ENCODE measurements around the gene ZMIZ1.
"Not testable (repeated sequence)": the region's sequence is repeated elsewhere in the genome, so short reads cannot be mapped to it uniquely, and the experiment has no call there.

The ZMIZ1 gene

DNA sequence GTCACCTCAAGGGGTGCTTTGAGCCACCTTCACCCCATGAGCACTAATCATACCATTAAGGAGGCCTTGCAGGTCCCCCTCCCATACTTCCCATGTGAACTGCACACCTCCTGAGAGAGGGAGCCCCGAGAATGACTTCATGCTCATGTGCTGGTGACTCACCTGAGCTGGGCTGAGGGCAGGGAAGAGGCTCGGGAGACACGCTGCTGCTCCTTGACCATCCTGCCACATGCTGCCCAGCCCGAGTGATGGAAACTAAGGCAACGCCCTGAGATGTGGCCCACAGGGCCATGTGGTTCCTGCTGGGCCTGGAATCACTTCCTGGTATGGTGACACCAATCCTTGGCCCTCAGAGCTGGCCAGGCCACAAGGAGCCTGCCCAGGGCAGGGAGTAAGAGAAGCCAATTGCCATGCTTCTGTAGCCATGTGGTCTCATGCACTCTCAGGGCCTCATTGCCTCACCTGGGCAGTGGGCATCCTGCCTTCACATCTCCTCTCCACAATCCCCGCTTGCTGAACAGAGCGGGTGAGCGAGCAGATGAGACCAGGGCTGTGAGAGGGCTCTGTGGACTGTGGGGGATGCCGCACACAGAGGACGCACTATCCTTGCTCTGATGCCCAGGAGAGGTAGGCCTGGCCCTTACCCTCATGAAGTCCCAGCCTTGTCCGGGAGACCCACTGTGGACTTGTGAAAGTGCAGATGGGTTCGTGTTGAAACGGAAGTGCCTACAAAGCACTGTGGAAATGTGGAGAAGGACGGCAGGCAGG is 260.2 kb downstream of the ZMIZ1 start:
- no peak overlapping the region for H3K4me3 ChIP-seq (ENCODE audit: low read length)
- DNase-seq (ENCODE audit: low read depth, low spot score) = no peak

DNA sequence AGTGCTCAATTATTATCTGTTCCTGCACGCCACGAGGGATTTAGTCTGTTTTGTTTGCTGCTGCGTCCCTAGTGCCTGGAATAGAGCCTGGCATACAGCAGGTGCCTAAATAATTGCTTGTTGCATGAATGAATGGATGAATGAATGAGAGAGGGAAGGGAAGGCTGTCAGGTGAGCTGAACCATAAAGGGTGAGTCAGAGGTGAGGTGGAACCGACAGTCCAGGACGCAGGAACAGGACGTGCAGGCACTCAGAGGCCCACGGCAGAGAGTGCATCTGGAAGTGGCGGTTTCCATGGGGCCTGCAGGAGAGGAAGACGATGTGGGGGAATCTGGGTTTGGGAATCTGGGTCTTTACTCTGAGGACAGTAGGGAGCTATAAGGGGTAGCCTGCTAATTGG is 260.8 kb downstream of the ZMIZ1 start:
- no peak overlapping the region for H3K4me3 ChIP-seq (ENCODE audit: low read length)
- DNase-seq (ENCODE audit: low read depth, low spot score) = no peak

DNA sequence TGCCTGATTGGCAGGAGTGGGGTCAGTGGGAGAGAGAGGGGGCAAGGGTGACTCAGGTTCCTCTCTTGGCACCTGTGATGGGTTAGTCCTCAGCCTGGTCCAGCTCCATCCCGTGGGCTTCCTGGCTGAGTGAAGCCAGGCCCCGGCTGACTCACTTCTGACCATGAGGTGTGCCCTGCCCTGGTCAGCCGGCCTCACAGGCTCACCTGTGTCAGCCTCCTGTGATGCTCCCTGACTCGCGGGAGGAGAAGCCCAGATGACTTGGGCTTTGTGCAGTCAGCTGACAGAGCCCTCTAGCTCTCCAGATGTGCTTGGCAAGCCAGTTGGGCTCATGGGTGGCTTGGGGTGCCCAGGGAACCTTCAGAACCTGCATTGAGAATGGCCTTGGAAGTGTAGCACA is 262.5 kb downstream of the ZMIZ1 start:
- no peak for DNase-seq (ENCODE audit: low read depth, low spot score)
- no peak overlapping the region for H3K4me3 ChIP-seq (ENCODE audit: low read length)

DNA sequence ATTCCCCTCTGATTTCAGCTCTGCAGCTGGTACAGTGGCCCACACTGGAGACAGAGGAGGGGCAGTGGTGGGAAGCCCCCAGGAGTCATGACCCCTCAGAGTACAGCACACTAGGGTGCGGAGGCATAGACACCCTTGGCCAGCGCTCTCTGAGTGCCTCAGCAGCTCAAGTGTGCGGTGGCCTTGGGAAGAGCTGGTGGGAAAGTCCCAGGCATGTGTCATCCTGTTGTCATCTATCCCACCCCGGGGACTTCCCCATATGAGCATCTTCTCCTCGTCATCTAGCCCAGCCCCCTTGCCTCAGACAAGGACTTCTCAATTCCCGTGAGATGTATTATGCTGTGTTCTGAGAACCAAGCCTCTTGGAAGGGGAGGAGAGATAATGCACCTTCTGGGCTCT is 262.9 kb downstream of the ZMIZ1 start:
- no peak for DNase-seq (ENCODE audit: low read depth, low spot score)
- H3K4me3 ChIP-seq (ENCODE audit: low read length) = no peak overlapping the region

DNA sequence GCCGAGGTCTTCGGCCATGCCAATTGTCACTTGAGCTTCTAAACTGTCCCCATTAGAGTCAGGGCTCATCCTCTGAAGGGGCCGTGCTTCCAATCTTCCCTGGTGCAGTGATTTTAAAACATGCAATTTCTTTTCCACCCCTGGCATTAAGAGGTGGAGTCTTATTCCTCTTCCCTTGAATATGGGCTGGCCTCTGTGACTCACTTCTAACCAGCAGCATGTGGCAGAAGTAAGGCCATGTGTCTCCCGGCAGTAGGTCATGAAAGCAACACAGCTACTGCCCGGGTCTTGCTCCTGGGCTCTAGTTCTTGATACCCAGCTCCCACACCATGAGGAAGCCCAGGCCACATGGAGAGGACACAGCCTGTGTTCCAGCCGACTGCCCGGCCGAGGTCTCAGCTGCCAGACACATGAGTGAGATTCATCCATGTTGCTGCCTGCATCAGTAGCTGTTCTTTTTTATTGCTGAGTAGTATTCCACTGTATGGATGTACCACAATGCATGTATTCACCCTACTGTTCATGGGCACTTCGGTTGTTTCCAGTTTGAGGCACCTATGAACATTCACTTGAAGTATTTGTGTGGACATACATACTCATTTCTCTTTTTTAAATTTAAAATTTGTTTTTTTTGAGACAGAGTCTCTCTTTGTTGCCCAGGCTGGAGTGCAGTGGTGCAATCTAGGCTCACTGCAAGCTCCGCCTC is 264.0 kb downstream of the ZMIZ1 start:
- not testable (repeated sequence) for DNase-seq (ENCODE audit: low read depth, low spot score); H3K4me3 ChIP-seq (ENCODE audit: low read length)

DNA sequence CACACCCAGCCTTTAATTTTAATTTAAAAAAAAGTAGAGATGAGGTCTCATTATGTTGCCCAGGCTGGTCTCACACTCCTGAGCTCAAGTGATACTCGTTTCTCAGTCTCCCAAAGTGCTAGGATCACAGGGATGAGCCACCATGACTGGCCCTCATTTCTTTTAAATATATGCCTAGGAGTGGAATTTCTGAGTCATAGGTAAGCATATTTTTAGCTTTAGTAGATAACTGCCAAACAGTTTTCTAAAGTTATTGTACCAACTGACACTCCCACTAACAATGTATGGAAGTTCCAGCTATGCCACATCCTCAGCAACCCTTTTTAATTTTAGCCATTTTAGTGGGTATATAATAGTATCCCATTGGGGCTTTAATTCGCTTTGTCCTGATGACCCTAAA is 264.7 kb downstream of the ZMIZ1 start:
- H3K4me3 ChIP-seq (ENCODE audit: low read length) = no peak overlapping the region
- DNase-seq (ENCODE audit: low read depth, low spot score) = no peak

DNA sequence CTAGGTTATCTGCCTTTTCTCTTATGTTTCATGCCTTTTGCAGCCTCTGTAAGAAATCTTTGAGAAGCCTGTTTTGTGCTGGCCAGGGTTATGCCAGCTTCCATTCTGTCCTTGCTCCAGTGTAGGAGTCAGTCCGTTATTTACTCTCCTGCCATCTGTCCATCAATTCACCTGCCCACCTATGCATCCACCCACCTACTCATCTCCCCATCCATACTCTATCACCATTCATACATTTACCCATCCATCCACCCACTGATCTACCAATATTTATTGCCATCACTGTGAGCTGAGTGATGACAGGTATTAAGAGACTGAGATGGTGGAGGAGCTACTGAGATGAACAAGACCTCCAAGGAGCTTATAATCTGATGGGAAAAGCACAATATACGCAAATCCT is 265.8 kb downstream of the ZMIZ1 start:
- DNase-seq (ENCODE audit: low read depth, low spot score) = no peak
- H3K4me3 ChIP-seq (ENCODE audit: low read length) = no peak overlapping the region

DNA sequence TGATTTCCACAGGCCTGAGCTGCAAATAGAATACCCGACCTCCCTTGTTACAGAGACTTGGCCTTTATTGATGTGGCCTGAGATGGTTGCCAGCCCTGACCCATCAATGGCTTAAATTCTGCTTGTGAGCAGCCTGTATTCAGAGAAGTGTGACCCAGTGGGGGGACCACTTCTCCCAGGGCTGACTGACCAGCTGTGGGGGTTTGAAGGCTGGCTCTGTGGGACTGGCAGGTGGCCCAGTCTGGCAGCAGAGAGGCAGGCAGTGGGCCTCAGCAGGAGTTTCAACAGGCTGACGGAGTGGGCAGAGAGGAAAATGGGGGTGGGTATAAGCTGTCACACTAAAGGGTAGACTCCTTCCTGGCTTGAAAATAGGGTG is 266.3 kb downstream of the ZMIZ1 start:
- no peak for DNase-seq (ENCODE audit: low read depth, low spot score)
- no peak overlapping the region for H3K4me3 ChIP-seq (ENCODE audit: low read length)

DNA sequence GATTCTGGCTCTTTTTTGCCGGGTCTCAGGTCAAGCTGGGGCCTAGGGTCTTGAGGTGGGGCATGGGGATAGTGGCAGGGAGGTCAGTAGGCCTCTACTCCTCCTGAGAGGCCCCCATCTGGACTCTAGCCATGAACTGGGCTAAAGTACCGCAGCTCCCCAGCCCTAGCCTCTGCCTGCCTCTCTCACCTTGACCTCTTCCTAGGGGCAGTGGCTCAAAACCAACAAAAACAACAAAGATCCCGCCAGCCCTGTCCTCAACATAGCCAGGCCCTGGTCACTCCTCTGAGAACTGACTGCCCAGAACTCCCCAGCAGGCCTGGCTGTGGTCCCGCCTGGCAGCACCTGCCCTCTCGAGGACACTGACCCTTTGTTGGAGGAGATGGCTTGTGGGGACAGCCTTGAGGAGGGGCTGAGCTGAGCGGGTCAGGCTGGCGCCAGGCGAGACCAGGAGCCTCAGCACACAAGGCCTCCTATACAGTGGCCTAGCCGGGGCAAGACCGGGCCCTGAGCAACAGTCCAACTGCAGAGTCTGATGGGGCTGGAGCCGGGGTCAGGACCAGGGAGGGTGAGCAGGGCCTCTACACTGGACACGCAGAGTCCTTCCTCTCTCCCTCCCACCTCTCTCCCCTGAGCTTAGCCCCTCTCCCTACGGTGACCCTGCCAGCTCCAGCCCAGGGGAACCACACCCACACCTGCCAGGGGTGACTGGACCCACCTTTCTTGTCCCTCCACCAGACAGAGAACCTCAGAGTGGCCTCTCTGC is 266.9 kb downstream of the ZMIZ1 start:
- no peak overlapping the region for H3K4me3 ChIP-seq (ENCODE audit: low read length)
- no peak for DNase-seq (ENCODE audit: low read depth, low spot score)

DNA sequence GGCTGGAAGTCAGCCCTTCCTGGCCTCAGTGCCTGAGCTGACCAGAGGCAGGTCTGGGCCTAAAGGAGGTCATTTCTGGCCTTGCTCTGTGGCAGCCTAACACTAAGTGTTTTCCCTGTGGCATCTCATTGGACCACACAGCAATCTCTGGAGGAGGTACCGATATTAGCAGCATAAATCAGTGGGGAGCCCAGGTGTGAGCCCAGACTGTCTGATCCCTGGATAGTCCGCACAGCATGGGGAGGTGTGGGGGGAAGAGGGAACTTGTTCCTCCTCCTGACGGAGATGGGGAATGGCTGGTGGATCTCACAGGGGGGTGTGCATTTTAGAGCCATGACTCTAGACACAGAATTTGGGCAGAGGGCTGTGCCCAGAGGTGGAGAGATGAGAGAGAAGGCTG is 267.5 kb downstream of the ZMIZ1 start:
- no peak overlapping the region for H3K4me3 ChIP-seq (ENCODE audit: low read length)
- DNase-seq (ENCODE audit: low read depth, low spot score) = no peak

DNA sequence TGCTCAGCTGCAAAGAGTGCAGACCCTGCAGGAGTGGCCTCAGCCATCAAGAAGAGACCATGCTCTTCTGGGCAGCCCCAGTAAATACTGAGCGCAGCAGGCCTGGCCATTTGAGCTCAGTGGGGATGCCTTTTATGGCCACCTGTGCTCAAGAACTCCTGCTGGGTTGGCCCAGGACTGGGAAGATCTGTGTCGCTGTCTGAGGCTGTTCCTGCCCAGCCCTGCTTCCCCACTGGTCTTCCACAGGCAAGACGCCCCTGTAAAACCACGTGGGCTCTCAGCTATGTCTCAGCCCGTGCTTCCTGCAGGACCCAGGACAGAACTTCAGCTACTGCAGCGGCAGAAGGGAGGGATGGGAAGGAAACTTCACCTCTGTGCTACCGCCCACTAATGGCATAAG is 268.0 kb downstream of the ZMIZ1 start:
- no peak for DNase-seq (ENCODE audit: low read depth, low spot score)
- no peak overlapping the region for H3K4me3 ChIP-seq (ENCODE audit: low read length)

DNA sequence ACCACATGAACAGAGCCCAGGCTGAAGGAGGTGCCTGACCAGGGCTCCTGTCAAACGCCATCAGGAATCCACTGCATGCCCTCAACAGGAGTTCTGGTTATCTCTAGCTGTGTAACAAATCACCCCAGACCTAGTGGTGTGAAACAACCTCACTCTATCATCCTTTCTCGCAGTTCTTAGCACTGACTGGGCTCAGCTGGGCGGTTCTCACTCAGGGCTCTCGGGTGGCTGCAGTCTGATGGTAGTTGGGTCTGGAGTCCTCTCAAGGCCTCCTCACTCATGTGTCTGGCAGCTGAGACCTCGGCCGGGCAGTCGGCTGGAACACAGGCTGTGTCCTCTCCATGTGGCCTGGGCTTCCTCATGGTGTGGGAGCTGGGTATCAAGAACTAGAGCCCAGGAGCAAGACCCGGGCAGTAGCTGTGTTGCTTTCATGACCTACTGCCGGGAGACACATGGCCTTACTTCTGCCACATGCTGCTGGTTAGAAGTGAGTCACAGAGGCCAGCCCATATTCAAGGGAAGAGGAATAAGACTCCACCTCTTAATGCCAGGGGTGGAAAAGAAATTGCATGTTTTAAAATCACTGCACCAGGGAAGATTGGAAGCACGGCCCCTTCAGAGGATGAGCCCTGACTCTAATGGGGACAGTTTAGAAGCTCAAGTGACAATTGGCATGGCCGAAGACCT is 269.2 kb downstream of the ZMIZ1 start:
- H3K4me3 ChIP-seq (ENCODE audit: low read length); DNase-seq (ENCODE audit: low read depth, low spot score): not testable (repeated sequence)

DNA sequence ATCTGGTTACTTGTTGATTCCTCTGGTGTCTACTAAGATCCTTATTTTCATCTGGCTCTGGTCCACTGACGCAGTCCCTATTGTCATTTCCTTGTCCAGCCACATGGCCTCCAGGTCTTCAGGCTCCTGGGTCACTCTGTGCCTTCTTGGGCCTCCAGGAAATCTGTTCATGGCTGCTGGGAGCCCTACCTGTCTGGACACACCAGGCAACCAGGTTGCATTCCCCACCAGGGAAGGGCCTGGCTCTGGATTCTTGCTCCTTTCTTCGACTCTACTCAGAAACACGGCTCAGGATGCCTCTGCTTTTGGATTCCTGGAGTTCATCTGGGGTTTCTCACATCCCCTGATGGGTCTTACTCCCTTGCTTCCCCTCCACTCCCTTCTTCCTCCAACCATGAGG is 270.5 kb downstream of the ZMIZ1 start:
- no peak overlapping the region for H3K4me3 ChIP-seq (ENCODE audit: low read length)
- no peak for DNase-seq (ENCODE audit: low read depth, low spot score)

DNA sequence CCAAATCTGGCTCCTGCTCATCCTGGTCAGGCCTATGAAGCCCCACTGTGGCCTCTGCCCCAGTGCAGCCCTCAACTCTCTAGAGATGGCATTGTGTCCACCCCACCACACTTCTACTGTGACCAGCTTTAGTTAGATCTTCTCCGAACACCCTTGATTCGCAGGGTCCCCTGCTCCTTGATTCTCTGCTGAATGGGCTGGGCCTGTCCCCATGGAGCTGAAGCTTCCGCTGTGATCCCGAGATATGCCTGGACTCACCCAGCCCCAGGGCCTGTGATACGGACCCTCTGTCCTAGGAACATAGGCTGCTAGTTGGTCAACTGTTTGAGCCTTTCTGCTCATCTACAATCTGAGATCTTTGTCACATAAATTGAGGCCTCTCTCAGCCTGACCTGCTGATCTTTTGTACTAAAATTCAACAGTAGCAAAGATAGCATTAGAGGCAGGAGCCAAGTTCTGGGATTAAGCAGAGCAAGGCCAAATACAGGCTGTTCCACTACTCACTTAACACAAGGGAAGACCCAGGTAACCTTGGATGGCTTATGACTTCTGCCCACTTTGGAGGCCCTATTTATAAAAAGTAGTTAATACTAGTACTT is 272.0 kb downstream of the ZMIZ1 start:
- no peak for DNase-seq (ENCODE audit: low read depth, low spot score)
- H3K4me3 ChIP-seq (ENCODE audit: low read length) = no peak overlapping the region

DNA sequence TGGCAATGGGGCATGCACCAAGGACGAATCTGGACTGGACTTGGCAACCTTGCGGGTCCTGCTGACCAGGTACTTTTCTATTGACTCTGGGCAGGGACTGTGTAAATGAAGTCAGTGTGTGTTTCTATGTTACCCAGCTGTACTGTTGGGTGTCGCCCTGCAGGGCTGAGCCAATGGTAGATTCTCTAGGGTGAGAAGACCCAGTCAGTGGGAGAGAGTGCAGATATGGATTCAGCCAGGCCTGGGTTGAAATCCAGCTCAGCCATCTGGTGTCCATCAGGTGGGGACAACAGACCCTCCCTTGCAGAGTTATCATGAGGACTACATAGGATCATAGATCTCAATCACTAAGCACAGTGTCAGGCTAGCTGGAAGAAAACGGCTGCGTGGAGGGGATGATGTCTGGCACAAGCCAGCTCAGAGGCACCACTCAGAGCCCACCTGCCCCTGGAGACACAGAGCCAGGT is 273.6 kb downstream of the ZMIZ1 start:
- DNase-seq (ENCODE audit: low read depth, low spot score) = no peak
- H3K4me3 ChIP-seq (ENCODE audit: low read length) = no peak overlapping the region

DNA sequence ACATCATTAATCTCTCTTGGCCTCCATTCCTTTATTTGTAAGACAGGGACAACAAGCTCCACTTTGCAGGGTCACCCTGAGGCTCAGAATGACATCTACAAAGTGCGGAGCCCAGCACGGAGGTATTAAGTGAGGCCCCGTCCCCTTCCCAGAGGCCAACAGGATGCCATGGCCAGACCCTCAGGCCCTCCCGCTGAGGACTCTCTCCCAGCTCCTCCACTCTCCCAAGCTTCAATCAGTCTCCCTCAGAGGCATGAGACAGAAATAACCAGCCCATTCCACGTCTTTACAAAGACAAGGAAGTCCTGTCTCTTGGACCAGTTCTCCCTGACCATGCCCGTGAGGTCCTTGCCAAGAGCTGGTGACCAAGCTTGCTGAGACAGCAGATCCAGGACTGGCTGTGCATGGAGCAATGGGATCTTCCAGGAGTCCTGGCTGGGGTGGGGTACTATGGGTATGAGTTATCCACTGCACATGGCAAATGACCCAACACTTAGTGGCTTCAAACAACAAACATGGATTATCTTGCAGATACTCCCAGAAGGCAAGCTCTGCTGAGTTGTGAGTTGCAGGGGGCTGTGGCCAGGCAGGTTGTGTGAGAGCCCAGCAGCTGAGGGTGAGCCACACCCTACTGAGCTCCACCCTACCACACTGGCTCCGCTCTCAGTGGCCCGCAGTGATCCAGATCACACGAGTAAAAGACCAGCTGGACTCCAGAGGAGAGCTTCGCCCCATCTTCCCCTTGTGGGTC is 274.2 kb downstream of the ZMIZ1 start:
- no peak overlapping the region for H3K4me3 ChIP-seq (ENCODE audit: low read length)
- DNase-seq (ENCODE audit: low read depth, low spot score) = no peak

DNA sequence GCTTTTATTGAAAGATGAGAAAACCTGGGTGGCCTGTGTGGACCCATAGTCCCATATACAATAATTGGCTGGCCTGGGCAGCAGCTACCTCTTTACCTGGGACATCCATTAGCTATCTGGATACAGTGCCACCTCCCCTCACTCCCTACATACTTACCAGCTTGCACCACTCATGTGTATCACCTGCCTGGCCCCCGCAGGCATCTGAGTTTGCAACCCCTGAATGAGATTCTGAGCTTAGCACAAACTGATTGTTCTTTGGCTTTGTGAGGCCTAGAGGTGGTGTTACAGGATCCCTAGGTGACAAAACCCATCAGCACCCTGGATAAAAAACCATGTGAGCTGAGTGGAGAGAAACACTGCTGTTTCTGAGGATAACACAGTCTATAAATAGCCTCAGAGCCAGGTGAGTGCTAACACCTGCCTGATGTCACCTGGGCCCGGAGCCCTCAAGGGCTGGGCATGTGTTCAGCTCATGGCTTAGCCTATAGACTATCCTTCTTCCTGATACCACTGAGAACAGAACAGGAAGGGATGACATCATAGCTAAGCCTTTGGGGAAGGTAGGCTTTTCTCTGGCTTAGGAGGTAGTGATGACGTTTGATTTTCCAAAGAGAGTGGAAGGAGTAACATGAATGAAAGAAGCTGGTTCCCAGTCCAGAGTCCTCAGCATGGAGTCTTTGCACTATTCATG is 275.9 kb downstream of the ZMIZ1 start:
- H3K4me3 ChIP-seq (ENCODE audit: low read length) = no peak overlapping the region
- DNase-seq (ENCODE audit: low read depth, low spot score) = no peak

Measured in Jurkat, Clone E6-1 (cell line).